Testis (tissue), 3 donors: ENCODE data around the gene NHEJ1. TPM values are rescaled to one million over a fixed set of nuclear protein-coding genes. Genes with fewer than 3 reads are reported as not detected.
A peak's percentile ranks its signal among the peaks of the same experiment; 100 is the strongest.

Experiments
- DNase-seq: peaks from one replicate; pipeline ENCODE4 v3.0.0-alpha.2; 2019
- H3K27ac ChIP-seq, 2 donors: fragments of 200-600 bp; sonication (generic); one replicate each; pipeline ENCODE4 v1.5.1; 2019
- H3K27me3 ChIP-seq: fragments of 200-600 bp; sonication (generic); one replicate; pipeline ENCODE4 v1.5.1; 2019
- H3K36me3 ChIP-seq: fragments of 200-600 bp; sonication (generic); one replicate; pipeline ENCODE4 v1.5.1; 2017; ENCODE audit warnings: low read depth; ENCODE audit errors: missing control alignments
- H3K4me1 ChIP-seq: fragments of 200-600 bp; sonication (generic); one replicate; pipeline ENCODE4 v1.5.1; 2019
- H3K4me3 ChIP-seq, 2 donors: fragments of 200-600 bp; sonication (generic); one replicate each; pipeline ENCODE4 v1.5.1; 2017 to 2019
- H3K9me3 ChIP-seq: fragments of 200-600 bp; sonication (generic); one replicate; pipeline ENCODE4 v1.5.1; 2017
- CTCF ChIP-seq, 3 experiments: fragments of 450-650 bp in 2 of 3; fragments of 200-600 bp in 1 of 3; sonication (generic) in 1 of 3; IDR thresholded peaks; one replicate each; pipeline ENCODE4 v1.5.1; 2016 to 2019; ENCODE audit warnings: antibody characterized with exemption in 3 of 3, mild to moderate bottlenecking in 2 of 3, moderate library complexity in 1 of 3
- POLR2A ChIP-seq: fragments of 450-650 bp; IDR thresholded peaks from one replicate; pipeline ENCODE4 v1.6.1; 2017; ENCODE audit warnings: antibody characterized with exemption, mild to moderate bottlenecking, moderate library complexity
- WGBS, 2 donors: methylation state at CpG; one replicate each; pipeline ENCODE4 v1.1.5; 2018; 5-methylcytosine and 5-hydroxymethylcytosine counted together
- intact Hi-C: fragments of 100-400 bp; cut with DNase I; formaldehyde crosslinking; loops from one replicate; pipeline ENCODE4 v1.15.1; 2023; ENCODE audit warnings: low total_unique reads
- polyA plus RNA-seq: library from polyadenylated mRNA; stranded (reverse); fragments of 350-450 nt; fragmentation: Illumina TruSeq; extraction: RNeasy Lipid Tissue Mini Kit (QIAGEN cat#74804); gene quantifications from one replicate; pipeline ENCODE4 v1.2.3, GENCODE V29; 2014; ENCODE audit warnings: low read depth, low replicate concordance; ENCODE audit not compliant: insufficient read depth
- total RNA-seq, 2 donors: library from RNA; depleted of rRNA; stranded (reverse); fragments of >200 nt; gene quantifications; one replicate each; pipeline ENCODE4 v1.2.3, GENCODE V29; 2016

NHEJ1 gene
- total and polyA plus RNA-seq, 3 donors from 2014 or later: 33.4 to 67.0 (median 38.5) TPM

- no peak for DNase-seq
- Histone ChIP-seq H3K9me3 (no peaks in the 10 kb centered on the region), H3K4me1 (peaks cover 20% of the 10 kb centered on the region), H3K27me3 (no peaks in the 10 kb centered on the region), H3K27ac (no peak overlapping the region), H3K4me3 (no peak overlapping the region), H3K36me3 (no peaks in the 10 kb centered on the region)
- no peak for TF ChIP-seq POLR2A
- no peak for TF ChIP-seq CTCF (IDR thresholded peaks at IDR 0.05)
- intact Hi-C loops: loop anchor here (10.0 kb wide), 1 partner anchor 53 kb away; no protein-coding TSS in a partner anchor
- WGBS, 2 donors: 67 to 73% methylated on average over 6 of the region's 6 CpGs
Observed at GRCh38 chr2:219062081-219062480, 98.5 kb downstream of the NHEJ1 start.

- Histone ChIP-seq H3K36me3 (no peaks in the 10 kb centered on the region), H3K27ac (no peak within 1 kb of the TSS)
- no peak for DNase-seq
Observed at GRCh38 chr2:219060821-219061791, 99.5 kb downstream of the NHEJ1 start, which contains the start of gene IHH. Gene IHH (minus strand): TSS chr2:219060921. CDS start chr2:219060467, 454 bp downstream.

GRCh38 chr2:219059725-219060682, 100.6 kb downstream of the NHEJ1 start:
- Histone ChIP-seq H3K4me1 (peaks cover 20% of the 10 kb centered on the region), H3K27me3 (no peaks in the 10 kb centered on the region), H3K36me3 (no peaks in the 10 kb centered on the region), H3K27ac (no peak overlapping the region), H3K9me3 (no peaks in the 10 kb centered on the region), H3K4me3 (no peak overlapping the region)
- intact Hi-C loops: loop anchor here (10.0 kb wide), 2 partner anchors 55 to 95 kb away; no protein-coding TSS in a partner anchor
- no peak for DNase-seq
- no peak for TF ChIP-seq CTCF (IDR thresholded peaks at IDR 0.05)
- TF ChIP-seq POLR2A: no peak
- 3 to 4% methylated on average over 7 to 57 of the region's 81 CpGs for WGBS, 2 donors

More at GRCh38 chr2:219060821-219061791, 99.5 kb downstream of the NHEJ1 start, which contains the start of gene IHH:
- H3K27me3 ChIP-seq: no peaks in the 10 kb centered on the region
- 4 to 11% methylated on average over 10 to 50 of the region's 76 CpGs for whole genome bisulfite sequencing, 2 donors
- no peaks in the 10 kb centered on the region for H3K9me3 ChIP-seq
- peak within 1 kb of the TSS in 1 of 2 donors; percentile 29 for H3K4me3 ChIP-seq
- no peak for TF ChIP-seq CTCF (IDR thresholded peaks at IDR 0.05)
- TF ChIP-seq POLR2A: no peak
- intact Hi-C loops: loop anchor here (10.0 kb wide), 1 partner anchor 54 kb away; no protein-coding TSS in a partner anchor
- peaks cover 20% of the 10 kb centered on the region for H3K4me1 ChIP-seq

GRCh38 chr2:219059375-219059724, 101.3 kb downstream of the NHEJ1 start:
- TF ChIP-seq POLR2A (no peak), CTCF (IDR thresholded peaks at IDR 0.05) (no peak)
- no peaks in the 10 kb centered on the region for H3K9me3 ChIP-seq
- no peak for DNase-seq
- H3K27me3 ChIP-seq: no peaks in the 10 kb centered on the region
- H3K4me1 ChIP-seq: peaks cover 20% of the 10 kb centered on the region
- H3K27ac ChIP-seq: no peak overlapping the region
- 2 to 6% methylated on average over 14 to 17 of the region's 17 CpGs for WGBS, 2 donors
- H3K36me3 ChIP-seq: no peaks in the 10 kb centered on the region
- H3K4me3 ChIP-seq: no peak overlapping the region
- intact Hi-C loops: loop anchor here (10.0 kb wide), 1 partner anchor 95 kb away; no protein-coding TSS in a partner anchor
